Left renal cortex interstitium (tissue), 4 donors: Measurements from ENCODE around the gene GPR55. TPM values are rescaled to one million over a fixed set of nuclear protein-coding genes. Genes with fewer than 3 reads are reported as not detected.

ENCODE experiments used
- DNase-seq, 4 donors: peaks; one replicate each; pipeline ENCODE4 v3.0.0-alpha.2; 2013; ENCODE audit warnings: low read depth in 4 of 4, low spot score in 2 of 4, missing footprints in 1 of 4
- polyA plus RNA-seq, 4 donors: library from polyadenylated mRNA; unstranded; fragments of 120-200 nt; gene quantifications; one replicate each; pipeline ENCODE4 v1.2.1, GENCODE V29; 2013; ENCODE audit not compliant: insufficient read length in 4 of 4

Gene GPR55
- polyA plus RNA-seq, 4 donors = 0.18 to 0.44 (median 0.23) TPM

DNA sequence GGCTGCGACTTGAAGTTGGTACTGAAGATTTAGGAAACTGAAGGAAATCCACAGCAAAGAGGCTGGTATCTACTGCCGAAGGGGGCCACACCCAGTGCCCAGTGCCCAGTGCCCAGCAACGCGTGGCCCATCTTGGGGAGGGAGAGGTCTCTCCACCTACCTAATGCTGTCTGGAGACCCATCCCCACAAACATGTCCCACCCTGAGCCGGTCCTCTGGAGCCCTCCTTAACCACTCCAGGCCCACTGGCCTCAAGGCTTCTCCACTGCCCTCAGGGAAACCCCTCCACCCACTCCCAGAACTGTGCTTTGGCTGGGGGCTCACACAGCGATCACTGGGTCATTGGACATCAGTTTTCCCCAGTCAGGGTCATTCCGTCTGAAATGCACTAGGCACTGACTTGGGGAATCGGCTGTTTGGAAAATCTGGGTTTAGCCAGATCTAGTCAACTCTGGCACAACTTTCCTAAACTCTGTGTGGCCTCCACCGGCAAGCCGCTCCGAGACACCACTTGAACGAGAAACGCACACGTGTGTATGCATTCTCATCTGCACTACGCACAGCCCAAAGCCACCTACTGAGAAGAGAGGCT lies 20.1 kb downstream of the GPR55 start:
- DNase-seq = no peak

GRCh38 chr2:230903231-230904150 lies 21.6 kb downstream of the GPR55 start:
- DNase-seq = no peak

GRCh38 chr2:230902180-230902899 lies 22.7 kb downstream of the GPR55 start:
- no peak for DNase-seq

- no peak for DNase-seq
These were observed 24.0 kb downstream of the GPR55 start for GRCh38 chr2:230901006-230901405.

- DNase-seq = no peak
These were observed 24.6 kb downstream of the GPR55 start for GRCh38 chr2:230900336-230900995.

DNA sequence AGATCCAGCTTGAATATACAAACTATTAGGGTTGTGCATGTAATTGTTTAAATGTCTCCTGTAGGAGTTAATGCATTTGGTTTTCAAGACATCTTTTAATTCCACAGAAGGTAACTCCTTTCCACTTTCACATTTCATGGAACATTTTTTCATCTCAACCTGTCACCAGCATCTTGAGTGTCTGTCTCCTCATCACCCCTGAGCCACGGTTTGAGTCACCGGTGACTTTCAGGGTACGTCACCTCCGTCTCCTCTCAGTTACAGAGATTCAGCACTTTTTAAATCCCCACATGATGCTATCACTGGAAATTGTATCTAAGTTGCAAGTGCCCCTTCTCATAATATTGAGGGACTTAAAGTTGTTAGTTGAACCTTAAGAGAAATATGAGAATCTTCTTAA lies 25.3 kb downstream of the GPR55 start:
- no peak for DNase-seq

- no peak for DNase-seq
These were observed 25.8 kb downstream of the GPR55 start for GRCh38 chr2:230899287-230899686.

- DNase-seq = no peak
These were observed 26.3 kb downstream of the GPR55 start for GRCh38 chr2:230898713-230899091.

GRCh38 chr2:230898016-230898712 lies 26.9 kb downstream of the GPR55 start:
- DNase-seq = no peak

DNA sequence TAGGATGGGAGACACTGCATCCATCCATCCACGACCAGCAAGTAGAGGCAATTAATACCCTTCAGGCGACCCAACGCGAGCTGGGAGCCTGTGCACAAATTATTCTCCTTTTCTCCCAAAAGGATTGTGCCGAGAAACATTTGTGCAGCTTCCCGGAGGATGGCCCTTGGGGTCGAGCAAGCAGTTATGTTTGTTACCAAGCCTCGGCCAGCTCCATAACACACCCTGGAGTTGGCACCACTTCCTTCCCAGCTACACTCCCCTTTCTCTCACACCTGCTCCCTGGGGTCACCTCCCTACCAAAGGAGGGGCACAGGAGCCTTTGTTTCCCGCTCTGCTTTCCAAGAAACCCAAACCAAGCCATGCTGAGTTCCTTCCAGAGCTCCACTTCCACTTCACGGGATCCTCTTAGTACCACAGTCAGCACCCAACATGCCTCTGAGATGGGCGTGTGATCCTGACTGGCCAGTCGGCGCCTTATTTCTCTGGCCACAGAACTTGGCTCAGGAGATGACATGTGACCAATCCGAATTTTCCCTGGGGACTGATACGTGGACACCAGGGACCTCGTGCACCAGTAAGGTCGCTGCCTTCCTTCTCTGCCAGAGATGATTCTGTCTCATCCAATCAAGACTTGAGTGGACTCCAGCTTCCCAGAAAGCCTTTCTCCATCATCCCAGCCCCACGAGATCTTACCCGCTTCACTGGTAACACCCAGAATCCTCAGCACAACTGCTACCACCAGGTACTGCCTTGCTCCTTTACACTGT lies 28.5 kb downstream of the GPR55 start:
- no peak for DNase-seq

DNA sequence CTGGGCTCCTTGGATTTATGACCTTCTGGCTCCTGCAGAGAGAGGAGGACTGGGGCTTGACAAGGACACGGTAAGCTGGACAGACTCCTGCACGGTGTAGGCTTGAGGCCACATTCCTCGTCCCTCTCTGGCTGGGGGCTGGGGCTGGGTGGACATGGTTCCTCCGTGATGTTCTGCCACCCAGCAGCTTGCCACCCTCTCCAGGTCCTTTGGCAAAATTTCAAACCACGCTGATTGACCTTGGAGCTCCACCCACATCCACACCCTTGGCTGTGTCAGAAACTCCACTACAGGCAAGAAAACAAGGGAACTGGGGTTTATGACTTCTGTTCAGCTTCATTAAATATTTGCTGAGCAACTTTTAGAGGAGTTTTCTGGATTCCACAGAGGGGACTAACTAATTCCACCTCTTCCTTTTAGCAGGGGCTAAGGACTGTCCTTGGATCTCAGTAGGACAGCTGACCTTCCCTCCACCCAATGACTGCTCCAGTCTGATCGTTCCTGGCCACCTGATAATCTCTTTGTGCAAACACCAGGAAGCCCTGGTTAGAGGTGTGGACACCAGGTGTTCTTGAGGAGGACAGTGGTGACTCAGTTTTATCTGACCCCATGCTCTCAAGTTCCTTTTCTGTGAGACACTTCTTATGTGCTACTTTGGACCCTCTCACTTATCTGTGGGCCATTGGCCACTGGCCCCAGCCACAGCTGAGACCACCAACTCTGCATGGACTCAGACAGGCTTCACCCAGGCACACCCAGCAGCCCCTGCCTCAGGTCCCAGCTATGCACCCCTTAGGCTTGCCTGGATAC lies 29.3 kb downstream of the GPR55 start:
- DNase-seq = no peak

GRCh38 chr2:230893841-230894781 lies 30.9 kb downstream of the GPR55 start:
- no peak for DNase-seq

DNA sequence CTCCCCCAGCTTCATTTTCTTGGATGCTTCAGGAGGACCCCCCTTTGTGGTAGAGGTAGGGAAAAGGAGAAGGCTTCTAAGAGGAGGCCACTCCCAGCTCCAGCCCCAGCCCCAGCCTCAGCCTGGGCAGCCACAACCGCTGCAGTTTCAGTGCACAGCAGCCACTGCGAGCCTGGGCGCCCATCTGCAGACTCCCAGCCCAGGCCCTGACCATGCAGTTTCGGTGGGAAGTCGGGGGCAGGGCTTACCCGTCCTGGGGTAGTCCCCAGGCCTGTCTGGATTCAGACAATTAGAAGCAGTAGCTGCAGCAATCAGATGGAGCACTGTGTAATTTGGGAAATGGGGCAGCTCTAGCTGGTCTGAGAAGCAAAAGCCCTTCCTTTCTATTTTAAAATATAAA lies 31.7 kb downstream of the GPR55 start:
- DNase-seq = no peak

DNA sequence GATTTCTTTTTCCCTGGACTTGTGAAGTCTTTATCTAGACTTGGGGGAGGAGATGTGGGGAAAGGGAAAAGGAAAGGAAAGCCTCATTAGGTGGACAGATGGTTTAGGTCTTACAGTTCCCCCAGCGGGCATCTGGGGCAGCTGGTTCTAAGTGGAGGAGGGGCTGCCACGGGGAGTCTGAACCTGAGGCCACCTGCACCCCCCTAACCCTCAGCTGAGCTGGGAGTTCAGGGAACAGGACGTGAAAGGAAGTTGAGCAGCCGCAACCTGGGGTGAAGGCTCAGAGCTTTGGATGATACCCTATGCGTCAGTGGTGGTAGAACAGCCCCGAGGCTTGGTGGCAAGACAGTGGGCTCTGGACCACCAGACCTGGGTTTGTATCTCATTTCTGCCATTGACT lies 33.5 kb downstream of the GPR55 start:
- DNase-seq = no peak

DNA sequence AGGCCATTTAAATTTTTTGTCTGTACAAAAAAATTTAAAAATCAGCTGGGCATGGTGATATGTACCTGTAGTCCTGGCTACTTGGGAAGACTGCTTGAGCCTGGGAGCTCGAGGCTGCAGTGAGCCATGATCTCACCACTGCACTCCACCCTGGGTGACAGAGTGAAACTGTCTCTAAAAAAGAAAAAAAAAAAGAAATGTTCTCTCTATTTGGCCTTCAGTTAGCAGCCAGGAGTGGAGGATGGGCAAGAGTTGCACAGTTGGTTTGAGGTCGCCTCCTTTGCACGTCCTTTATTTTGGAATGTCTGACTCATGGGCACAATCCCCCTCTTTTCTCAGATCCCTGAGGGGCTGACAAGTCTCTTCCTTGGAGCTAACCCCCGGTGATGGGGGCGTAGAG lies 34.0 kb downstream of the GPR55 start:
- DNase-seq = no peak

- DNase-seq = no peak
These were observed 34.4 kb downstream of the GPR55 start for GRCh38 chr2:230890646-230891045.

GRCh38 chr2:230889911-230890601 lies 35.0 kb downstream of the GPR55 start:
- DNase-seq = no peak
